BLaER1 treated with 17β-estradiol and CSF1 and Interleukin-3, amounts not matched to agents 10 nM and 100 nM (cell line): ENCODE data around the gene RASGRF1.

Experiments used
- H3K27ac ChIP-seq, 11 experiments: shearing (Covaris generic); formaldehyde crosslinking; 2 replicates each; pipeline ENCODE4 v1.8.1; 2022
- H3K27me3 ChIP-seq, 11 experiments: shearing (Covaris generic); formaldehyde crosslinking; 2 replicates each; pipeline ENCODE4 v1.8.1; 2022
- H3K36me3 ChIP-seq, 11 experiments: shearing (Covaris generic); formaldehyde crosslinking; 2 replicates each; pipeline ENCODE4 v1.8.1; 2022
- H3K4me1 ChIP-seq, 10 experiments: shearing (Covaris generic); formaldehyde crosslinking; 2 replicates each; pipeline ENCODE4 v1.8.1; 2022
- H3K4me2 ChIP-seq, 11 experiments: shearing (Covaris generic); formaldehyde crosslinking; 2 replicates each; pipeline ENCODE4 v1.8.1; 2022
- H3K4me3 ChIP-seq, 10 experiments: shearing (Covaris generic); formaldehyde crosslinking; 2 replicates each; pipeline ENCODE4 v1.8.1; 2022
- H3K9ac ChIP-seq, 11 experiments: shearing (Covaris generic); formaldehyde crosslinking; 2 replicates each; pipeline ENCODE4 v1.8.1; 2022
- H3K9me3 ChIP-seq, 11 experiments: shearing (Covaris generic); formaldehyde crosslinking; replicated peaks in 1 of 11; 2 replicates each; pipeline ENCODE4 v1.8.1; 2022
- H4K20me1 ChIP-seq, 11 experiments: shearing (Covaris generic); formaldehyde crosslinking; 2 replicates each; pipeline ENCODE4 v1.8.1; 2022
- Cebpa-rat ChIP-seq, 11 experiments: shearing (Covaris generic); IDR thresholded peaks; 2 replicates each; pipeline ENCODE4 v1.8.1; 2022

RASGRF1 gene

DNA sequence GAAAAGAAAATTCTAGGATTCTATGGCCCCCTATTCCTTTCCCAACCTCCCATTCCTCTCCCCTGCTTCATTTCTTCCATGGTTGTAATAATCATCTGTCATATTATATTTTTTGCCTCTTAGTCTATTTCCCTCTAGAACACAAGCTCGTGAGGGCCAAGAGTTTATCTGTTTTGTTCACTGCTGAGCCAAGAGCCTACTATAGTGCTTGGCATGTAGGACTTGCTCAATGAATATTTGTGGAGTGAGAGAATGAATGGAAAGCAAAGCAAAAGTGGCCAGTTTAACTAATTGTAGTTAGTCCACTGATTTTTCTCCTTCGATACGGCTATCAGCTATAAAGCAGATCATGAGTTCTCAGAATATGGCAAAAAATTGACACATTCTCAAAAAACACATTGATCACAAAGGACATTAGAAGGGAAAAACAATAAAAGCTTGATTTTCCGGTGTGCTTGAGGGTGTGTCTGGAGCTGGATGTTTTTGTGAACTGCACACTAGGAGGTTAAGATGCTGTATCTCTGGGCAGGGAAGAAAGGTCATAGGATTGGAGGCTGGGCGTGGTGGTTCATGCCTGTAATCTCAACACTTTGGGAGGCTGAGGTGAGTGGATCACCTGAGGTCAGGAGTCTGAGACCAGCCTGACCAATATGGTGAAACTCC lies 120.8 kb downstream of the RASGRF1 start:
- no peak overlapping the region for H3K9ac ChIP-seq
- no peak for TF ChIP-seq Cebpa-rat (IDR thresholded peaks at IDR 0.05)
- H3K9me3 ChIP-seq: no peaks in the 10 kb centered on the region
- no peak overlapping the region for H3K4me2 ChIP-seq
- no peaks in the 10 kb centered on the region; a peak in 1 of 20 replicates for H3K4me1 ChIP-seq
- H3K27me3 ChIP-seq: no peaks in the 10 kb centered on the region
- H4K20me1 ChIP-seq: no peaks in the 10 kb centered on the region
- no peak overlapping the region for H3K27ac ChIP-seq
- no peak overlapping the region for H3K4me3 ChIP-seq
- H3K36me3 ChIP-seq: no peaks in the 10 kb centered on the region

DNA sequence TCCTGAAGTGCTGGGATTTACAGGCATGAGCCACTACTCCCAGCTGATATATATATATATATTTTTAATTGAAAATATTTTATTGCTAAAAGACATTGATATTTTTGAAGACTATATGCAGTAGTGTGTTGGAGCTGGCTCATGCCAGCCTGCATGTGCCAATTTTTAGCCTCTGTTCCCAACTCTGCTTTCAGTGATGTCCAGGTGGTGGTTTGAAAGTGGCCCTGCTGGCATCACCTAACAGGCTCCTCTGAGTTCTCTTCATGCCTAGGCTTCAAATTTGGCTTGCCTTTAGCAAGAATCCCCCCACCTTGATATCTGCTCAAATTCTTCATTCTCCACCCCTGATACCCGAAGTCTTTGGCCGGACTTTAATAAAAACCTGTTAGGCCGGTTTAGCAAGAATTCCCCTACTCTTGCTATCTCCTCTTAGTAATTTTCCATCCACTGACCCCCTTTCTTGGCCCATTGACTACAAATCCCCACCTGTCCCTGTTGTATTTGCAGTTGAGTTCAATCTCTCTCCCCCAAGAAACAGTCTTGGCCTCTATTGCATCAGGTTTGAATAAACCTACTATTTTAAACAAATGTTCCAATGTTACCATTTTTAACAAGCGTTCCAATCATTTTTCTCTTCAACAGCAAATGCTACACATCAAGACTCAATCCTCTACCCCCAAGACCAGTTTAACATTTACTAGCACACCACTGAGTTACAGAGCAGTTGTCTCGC lies 121.9 kb downstream of the RASGRF1 start:
- Histone ChIP-seq H3K9ac (no peak overlapping the region), H3K27me3 (no peaks in the 10 kb centered on the region), H3K4me3 (no peak overlapping the region), H4K20me1 (no peaks in the 10 kb centered on the region), H3K9me3 (no peaks in the 10 kb centered on the region), H3K36me3 (no peaks in the 10 kb centered on the region), H3K27ac (no peak overlapping the region), H3K4me1 (no peaks in the 10 kb centered on the region; a peak in 1 of 20 replicates), H3K4me2 (no peak overlapping the region)
- no peak for TF ChIP-seq Cebpa-rat (IDR thresholded peaks at IDR 0.05)

DNA sequence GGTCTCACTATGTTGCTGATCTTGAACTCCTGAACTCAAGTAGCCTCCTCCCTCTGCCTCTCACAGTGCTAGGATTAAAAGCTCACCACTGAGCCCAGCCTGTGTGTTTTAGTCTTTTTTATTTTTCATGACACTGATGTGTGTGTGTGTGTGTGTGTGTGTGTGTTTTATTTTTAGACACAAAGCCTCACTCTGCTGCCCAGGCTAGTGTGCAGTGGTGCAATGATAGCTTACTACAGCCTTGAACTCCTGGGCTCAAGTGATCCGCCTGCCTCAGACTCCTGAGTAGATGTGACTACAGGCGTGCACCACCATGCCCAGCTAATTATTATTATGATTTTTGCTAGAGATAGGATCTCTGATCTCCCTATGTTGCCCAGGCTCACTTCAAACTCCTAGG lies 122.5 kb downstream of the RASGRF1 start:
- no peaks in the 10 kb centered on the region for H3K9me3 ChIP-seq
- H3K4me2 ChIP-seq: no peak overlapping the region; a peak in 1 of 22 replicates
- no peaks in the 10 kb centered on the region for H3K36me3 ChIP-seq
- no peak overlapping the region for H3K9ac ChIP-seq
- no peak overlapping the region for H3K4me3 ChIP-seq
- H3K27me3 ChIP-seq: no peaks in the 10 kb centered on the region
- H4K20me1 ChIP-seq: no peaks in the 10 kb centered on the region
- no peak for TF ChIP-seq Cebpa-rat (IDR thresholded peaks at IDR 0.05)
- H3K27ac ChIP-seq: no peak overlapping the region
- no peaks in the 10 kb centered on the region; a peak in 1 of 20 replicates for H3K4me1 ChIP-seq

- Histone ChIP-seq H3K4me3 (no peak overlapping the region), H3K27me3 (no peaks in the 10 kb centered on the region), H3K36me3 (no peaks in the 10 kb centered on the region), H3K9me3 (no peaks in the 10 kb centered on the region), H3K4me1 (no peaks in the 10 kb centered on the region), H3K4me2 (no peak overlapping the region), H3K9ac (no peak overlapping the region), H4K20me1 (no peaks in the 10 kb centered on the region), H3K27ac (no peak overlapping the region)
- no peak for TF ChIP-seq Cebpa-rat (IDR thresholded peaks at IDR 0.05)
These were observed 130.3 kb downstream of the RASGRF1 start for GRCh38 chr15:78960308-78960707.

DNA sequence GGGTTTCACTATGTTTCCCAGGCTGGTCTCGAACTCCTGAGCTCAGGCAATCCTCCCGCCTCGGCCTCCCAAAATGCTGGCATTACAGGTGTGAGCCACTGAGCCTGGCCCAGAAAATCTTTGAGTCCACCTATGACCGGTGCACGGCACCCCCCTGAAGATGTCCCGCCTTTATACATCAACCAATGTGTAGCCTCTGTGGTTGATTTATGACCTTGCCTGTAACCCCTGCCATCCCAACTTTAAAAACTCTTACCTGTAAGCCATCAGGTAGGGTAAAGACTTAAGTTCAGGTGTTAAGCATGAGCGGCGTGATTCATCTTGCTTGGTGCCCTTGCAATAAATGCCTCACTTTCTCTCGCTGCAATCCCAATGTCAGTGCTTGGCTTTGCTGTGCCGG lies 131.2 kb downstream of the RASGRF1 start:
- no peak for TF ChIP-seq Cebpa-rat (IDR thresholded peaks at IDR 0.05)
- no peaks in the 10 kb centered on the region for H4K20me1 ChIP-seq
- H3K27me3 ChIP-seq: no peaks in the 10 kb centered on the region
- no peak overlapping the region for H3K9ac ChIP-seq
- no peaks in the 10 kb centered on the region for H3K36me3 ChIP-seq
- H3K27ac ChIP-seq: no peak overlapping the region
- H3K4me1 ChIP-seq: no peaks in the 10 kb centered on the region
- no peaks in the 10 kb centered on the region for H3K9me3 ChIP-seq
- H3K4me3 ChIP-seq: no peak overlapping the region
- no peak overlapping the region for H3K4me2 ChIP-seq

GRCh38 chr15:78957416-78958093 lies 133.0 kb downstream of the RASGRF1 start:
- H3K4me3 ChIP-seq: no peak overlapping the region
- TF ChIP-seq Cebpa-rat (IDR thresholded peaks at IDR 0.05): no peak
- H3K27me3 ChIP-seq: no peaks in the 10 kb centered on the region
- H3K4me1 ChIP-seq: peaks cover 0 to 3% (median under 1%) of the 10 kb centered on the region in 10 experiments; a peak in 5 of 20 replicates
- H4K20me1 ChIP-seq: no peaks in the 10 kb centered on the region
- no peaks in the 10 kb centered on the region for H3K9me3 ChIP-seq
- no peak overlapping the region for H3K9ac ChIP-seq
- no peak overlapping the region for H3K4me2 ChIP-seq
- no peaks in the 10 kb centered on the region for H3K36me3 ChIP-seq
- H3K27ac ChIP-seq: no peak overlapping the region

- no peaks in the 10 kb centered on the region for H3K9me3 ChIP-seq
- no peaks in the 10 kb centered on the region for H4K20me1 ChIP-seq
- H3K4me2 ChIP-seq: no peak overlapping the region
- no peaks in the 10 kb centered on the region for H3K27me3 ChIP-seq
- H3K4me3 ChIP-seq: no peak overlapping the region
- peaks cover 4 to 9% (median 6%) of the 10 kb centered on the region in 10 experiments for H3K4me1 ChIP-seq
- H3K9ac ChIP-seq: no peak overlapping the region
- H3K36me3 ChIP-seq: no peaks in the 10 kb centered on the region
- no peak for TF ChIP-seq Cebpa-rat (IDR thresholded peaks at IDR 0.05)
- no peak overlapping the region for H3K27ac ChIP-seq
These were observed 133.6 kb downstream of the RASGRF1 start for GRCh38 chr15:78956937-78957336.

DNA sequence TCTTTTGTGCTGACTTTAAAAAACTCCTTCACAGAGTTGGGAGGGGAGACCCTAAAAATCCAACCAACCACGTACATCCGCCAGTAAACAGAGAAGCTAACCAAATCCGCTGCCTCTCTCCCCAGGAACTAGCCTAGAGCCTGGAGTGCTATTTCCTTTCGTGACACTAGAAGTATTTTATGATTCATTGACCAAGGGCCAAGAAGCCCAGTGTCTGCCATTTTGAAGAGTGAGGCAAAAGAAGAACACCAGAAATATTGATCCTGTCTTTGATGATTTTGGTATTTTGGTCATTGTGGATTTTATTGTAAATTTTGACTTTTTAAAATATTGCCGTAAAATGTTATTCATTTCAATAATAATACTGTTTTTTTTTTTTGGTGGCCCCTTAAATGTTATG lies 135.2 kb downstream of the RASGRF1 start:
- H3K4me2 ChIP-seq: no peak overlapping the region
- no peaks in the 10 kb centered on the region for H3K27me3 ChIP-seq
- no peaks in the 10 kb centered on the region for H3K36me3 ChIP-seq
- H3K9ac ChIP-seq: no peak overlapping the region
- H3K4me3 ChIP-seq: no peak overlapping the region
- no peak for TF ChIP-seq Cebpa-rat (IDR thresholded peaks at IDR 0.05)
- no peak overlapping the region for H3K27ac ChIP-seq
- no peaks in the 10 kb centered on the region for H4K20me1 ChIP-seq
- no peaks in the 10 kb centered on the region for H3K9me3 ChIP-seq
- peaks cover 18 to 24% (median 21%) of the 10 kb centered on the region in 10 experiments for H3K4me1 ChIP-seq

GRCh38 chr15:78951841-78952238 lies 138.7 kb downstream of the RASGRF1 start:
- no peak for TF ChIP-seq Cebpa-rat (IDR thresholded peaks at IDR 0.05)
- no peaks in the 10 kb centered on the region for H3K36me3 ChIP-seq
- no peak overlapping the region; a peak in 1 of 22 replicates for H3K27ac ChIP-seq
- peak overlapping the region; percentile 60 to 86 (median 75) for H3K4me2 ChIP-seq
- H3K4me3 ChIP-seq: no peak overlapping the region
- H3K27me3 ChIP-seq: no peaks in the 10 kb centered on the region
- no peaks in the 10 kb centered on the region for H4K20me1 ChIP-seq
- H3K4me1 ChIP-seq: peaks cover 18 to 35% (median 23%) of the 10 kb centered on the region in 10 experiments
- H3K9me3 ChIP-seq: no peaks in the 10 kb centered on the region
- H3K9ac ChIP-seq: no peak overlapping the region
